NCI-H2029 (cell line): Measurements from ENCODE around the gene NBPF4.
A peak's percentile ranks its signal among the peaks of the same experiment; 100 is the strongest.
"Not testable (repeated sequence)": the region's sequence is repeated elsewhere in the genome, so short reads cannot be mapped to it uniquely, and the experiment has no call there.

Source experiments
- DNase-seq: peaks from one replicate; lab custom pipeline; 2025; lab: John Stamatoyannopoulos, UW

NBPF4 gene

DNA sequence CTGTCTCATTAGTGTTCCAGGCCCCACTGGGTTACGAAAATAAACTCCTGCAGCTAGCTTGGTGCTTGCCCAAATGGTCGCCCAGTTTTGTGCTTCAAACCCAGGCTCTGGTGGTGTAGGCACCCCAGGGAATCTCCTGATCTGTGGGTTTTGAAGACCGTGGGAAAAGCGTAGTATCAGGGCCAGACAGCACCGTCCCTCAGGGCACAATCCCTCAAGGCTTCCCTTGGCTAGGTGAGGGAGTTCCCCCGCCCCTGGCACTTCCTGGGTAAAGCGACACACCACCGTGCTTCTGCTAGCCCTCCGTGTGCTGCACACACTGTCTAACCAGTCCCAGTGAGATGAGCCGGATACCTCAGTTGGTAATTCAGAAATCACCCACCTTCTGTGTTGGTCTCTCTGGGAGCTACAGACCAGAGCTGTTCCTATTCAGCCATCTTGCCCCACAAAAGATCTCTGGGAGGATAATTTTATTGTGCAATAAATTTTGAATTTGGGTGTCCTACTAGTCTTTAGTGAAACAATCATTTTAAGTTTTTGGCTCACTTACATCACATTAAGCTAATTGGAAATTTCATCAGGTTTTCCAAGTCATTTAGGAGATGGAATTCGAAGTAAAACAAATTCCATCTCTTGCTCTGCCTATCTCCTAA, 34.3 kb downstream of the NBPF4 start:
- DNase-seq: no peak

DNA sequence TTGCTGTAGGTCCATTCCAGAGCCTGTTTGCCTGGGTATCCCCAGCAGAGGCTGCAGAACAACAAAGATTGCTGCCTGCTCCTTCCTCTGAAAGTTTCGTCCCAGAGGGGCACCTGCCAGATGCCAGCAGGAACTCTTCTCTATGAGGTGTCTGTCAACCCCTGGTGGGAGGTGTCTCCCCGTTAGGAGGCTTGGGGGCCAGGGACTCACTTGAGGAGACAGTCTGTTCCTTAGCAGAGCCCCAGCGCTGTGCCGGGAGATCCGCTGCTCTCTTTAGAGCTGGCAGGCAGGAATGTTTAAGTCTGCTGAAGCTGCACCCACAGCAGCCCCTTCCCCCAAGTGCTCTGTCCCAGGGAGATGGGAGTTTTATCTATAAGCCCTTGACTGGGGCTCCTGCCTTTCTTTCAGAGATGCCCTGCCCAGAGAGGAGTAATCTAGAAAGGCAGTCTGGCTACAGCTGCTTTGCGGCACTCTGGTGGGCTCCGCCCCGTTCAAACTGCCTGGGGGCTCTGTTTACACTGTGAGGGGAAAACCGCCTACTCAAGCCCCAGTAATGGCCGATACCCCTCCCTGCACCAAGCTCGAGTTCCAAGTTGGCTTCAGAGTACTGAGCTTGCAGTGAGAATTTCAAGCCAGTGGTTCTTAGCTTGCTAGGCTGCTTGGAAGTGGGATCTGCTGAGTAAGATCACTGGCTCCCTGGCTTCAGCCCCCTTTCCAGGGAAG, 35.0 kb downstream of the NBPF4 start:
- no peak for DNase-seq

DNA sequence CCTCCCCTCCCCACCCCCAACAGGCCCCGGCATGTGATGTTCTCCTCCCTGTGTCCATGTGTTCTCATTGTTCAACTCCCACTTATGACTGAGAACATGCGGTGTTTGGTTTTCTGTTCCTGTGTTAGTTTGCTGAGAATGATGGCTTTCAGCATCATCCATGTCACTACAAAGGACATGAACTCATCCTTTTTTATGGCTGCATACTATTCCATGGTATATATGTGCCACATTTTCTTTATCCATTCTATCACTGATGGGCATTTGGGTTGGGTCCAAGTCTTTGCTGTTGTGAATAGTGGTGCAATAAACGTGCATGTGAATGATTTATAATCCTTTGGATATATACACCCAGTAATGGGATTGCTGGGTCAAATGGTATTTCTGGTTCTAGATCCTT, 40.3 kb downstream of the NBPF4 start:
- DNase-seq: not testable (repeated sequence)

DNA sequence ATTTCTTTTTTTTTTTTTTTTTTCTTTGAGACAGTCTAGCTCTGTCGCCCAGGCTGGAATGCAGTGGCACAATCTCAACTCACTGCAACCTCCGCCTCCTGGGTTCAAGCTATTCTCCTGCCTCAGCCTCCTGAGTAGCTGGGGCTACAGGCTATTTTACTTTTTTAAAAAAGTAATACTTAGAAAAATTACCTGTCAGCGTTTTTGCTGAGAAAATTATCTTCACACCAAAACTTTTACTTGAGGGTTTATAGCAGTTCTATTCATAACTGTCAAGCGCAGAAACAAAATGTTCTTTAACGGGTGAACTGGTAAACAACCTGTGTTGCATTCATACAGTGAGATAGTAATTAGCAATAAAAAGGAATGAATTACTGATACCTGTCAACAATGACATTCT, 42.2 kb downstream of the NBPF4 start:
- no peak for DNase-seq

DNA sequence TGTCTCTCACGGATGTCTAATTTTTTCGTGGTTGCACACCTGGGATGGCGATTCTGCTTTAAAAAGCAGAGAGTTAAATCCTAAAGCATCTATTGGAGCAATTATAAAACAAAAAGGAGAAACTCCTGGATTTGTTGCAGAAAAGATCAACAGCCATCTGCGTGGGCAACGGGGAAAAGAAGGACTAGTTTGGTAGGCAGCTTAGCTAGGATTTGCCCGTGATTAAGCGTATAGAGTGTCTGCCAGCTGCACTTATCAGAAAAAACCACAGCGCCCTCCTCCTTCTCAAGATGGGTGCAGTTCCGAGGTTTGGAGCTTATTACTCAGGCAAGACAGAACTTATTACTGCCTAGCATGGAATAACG, 43.2 kb downstream of the NBPF4 start:
- DNase-seq: no peak

DNA sequence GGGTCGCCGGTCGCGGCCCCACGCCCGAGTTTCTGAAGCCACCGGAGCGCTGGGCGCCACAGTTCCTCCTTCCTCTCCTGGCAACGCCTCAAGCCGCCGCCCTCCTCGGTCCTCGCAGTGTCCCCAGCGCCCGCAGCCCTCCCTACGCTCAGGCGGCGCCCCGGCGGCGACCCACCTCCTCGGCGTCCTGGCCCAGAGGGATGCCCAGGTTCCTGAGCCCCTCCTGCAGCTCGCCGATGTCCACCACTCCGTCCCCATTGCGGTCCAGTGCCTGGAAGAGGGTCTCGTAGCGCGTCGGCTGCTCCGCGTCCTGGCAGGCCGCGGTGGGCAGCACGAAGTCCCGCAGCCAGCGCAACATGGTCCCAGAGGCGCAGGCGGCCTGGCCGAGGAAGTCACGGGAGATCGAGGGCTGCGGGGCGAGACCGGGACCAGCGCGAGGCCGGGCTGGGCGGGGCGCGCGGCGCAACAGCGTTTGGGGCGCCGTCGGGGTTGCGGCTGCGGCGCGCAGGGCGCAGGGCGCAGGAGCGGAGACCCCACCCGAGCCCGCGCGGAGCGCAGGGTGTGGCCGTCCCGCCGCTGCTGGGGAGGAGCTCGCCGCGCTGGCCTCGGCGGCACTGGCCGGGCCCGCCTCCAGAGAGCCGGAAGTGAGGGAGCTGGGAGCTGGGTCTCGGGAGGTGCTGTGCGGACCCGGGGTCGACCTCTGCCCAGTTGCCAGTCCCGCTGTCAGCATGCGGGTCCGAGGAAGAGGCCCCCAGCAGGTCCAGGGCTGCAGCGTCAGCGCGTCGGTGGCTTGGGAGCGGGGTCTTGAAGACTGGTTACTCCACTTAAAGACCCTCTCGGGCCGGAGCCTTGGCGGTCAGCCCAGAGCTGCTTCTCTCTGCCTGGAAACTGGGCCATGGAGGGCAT, 43.8 kb downstream of the NBPF4 start, which contains the start of gene SLC25A24:
Gene SLC25A24 (minus strand): TSS at position 563 of the 906 bp plus-strand sequence. CDS start 205 bp downstream, at position 358.
- peak; percentile 33 for DNase-seq

DNA sequence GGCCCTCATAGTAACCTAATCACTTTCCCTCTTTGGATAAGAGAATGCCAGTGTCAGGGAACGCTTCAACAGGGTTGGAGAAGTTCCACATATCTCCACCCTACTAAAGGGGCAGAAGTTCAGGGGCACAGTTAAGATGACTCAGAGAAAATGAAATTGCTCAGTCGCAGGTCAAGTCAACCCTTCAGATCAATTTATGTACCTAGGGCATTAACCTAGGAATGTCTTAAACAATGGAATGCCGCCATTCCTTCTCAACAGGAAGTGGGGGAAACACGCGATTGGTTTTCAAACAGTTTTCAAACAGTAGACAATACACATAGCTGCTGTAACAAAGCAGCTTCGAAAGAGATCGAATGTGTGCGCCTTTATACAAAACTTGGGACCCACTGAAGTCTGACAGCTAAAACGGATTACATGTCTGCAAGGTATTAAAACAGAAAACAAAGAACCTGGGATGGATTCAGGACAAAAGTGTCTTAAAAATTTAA, 44.6 kb downstream of the NBPF4 start:
- DNase-seq: no peak

DNA sequence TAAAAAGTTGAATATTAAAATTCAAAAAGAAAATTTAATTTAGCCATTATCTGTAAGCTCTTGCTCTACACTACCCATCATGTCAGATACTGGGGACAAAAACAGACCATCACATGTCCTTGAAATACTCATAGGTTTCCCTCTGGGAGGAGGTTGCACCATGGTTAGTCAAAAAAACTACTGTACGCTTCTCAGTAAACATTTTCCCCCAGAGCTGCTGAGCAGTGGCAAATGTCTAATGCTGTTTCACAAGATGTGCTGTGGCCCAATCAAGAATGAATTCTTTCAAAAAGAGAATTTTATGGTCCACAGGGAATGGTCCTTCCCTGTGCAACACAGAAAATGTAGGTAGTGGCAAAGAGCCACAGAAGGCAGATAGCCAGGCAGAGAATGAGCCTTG, 49.8 kb downstream of the NBPF4 start:
- DNase-seq: no peak

DNA sequence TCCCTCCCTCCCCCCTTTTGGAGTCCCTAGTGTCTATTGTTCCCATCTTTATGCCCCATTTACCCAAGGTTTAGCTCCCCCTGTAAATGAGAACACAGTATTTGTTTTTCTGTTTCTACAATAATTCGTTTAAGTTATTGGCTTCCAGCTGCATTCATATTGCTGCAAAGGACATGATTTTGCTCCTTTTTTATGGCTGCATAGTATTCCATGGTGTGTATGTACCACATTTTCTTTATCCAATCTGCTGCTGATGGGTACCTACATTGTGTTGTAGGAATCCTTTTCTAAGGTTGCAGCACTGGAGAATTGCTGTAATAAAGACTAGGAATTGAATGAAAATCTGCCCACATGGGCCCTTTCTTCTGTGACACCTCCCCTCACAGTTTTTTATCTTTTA, 50.5 kb downstream of the NBPF4 start:
- DNase-seq: no peak

DNA sequence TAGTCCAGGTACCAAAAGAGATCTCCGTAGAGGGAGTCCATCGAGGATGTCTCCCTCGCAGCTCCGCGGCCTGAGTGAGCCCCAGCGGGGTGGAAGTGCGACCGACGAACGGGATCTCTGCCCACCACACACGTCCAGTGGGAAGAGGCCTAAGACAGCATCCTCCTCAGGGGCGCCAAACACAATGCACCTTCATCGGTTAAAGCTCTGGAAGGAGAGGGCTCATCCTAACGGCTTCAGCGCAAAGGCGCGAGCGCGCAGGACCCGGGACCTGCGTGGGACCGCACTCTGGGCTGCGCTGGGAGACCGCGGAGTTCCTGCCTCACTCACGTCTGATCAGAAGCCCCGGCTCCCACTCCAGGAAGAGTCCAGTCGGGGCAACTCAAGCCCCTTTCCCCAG, 51.3 kb downstream of the NBPF4 start:
- no peak for DNase-seq

DNA sequence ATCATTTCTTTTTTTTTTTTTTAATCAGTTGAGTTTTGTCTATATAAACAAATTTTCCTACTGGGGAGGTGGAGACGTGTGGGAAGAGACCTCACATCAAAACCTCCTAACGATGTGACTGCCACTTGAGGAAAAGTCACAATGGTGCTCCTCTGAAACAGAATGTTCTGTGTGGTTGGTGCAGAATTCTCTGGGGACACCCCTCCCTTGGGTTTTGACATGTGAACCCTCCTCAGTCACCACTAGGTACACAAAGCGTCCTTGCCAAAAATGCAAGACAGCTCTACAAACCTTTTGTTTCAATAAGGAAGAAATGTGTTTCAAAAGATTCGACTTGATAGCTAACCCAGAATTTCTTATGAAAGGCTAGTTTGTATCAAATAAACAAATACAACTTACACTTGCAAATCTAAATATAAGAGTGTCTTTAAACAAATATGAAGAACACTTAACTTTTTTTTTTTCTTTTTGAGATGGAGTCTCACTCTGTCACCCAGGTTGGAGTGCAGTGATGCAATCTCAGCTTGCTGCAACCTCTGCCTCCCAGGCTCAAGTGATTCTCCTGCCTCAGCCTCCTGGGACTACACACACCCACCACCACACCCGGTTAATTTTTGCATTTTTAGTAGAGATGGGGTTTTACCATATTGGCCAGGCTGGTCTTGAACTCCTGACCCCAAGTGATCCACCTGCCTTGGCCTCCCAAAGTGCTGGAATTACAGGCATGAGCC, 53.0 kb downstream of the NBPF4 start:
- DNase-seq: peak; percentile 44

DNA sequence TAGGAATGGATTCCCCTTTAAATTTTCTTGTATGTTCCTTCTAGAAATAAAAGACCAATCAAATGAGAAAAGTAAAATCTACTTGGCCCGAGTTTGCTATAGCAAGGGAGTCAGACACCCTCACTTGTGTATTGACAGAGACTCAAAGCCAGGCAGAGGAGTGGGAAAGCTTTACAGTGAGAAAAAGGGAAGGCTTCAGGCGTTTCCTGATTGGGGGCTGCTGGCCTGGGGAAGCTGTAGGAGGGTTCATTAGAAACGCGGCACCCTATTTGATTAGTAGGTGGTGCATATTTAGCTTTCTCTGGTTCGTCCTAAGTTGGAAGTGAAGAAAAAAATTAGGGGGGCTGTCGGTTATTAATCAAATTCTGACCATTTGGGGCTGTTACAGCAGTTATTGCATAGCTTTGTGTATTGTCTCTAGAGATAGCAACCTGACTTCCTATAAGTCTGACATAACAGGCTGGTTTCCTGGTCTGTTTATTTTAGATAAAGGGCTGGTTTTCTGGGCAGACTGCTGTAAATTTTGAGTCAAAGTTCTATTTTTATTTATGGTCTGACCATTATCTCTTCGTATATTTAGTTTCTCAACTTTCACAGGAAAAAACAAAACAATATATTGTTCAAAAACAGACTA, 53.8 kb downstream of the NBPF4 start:
- no peak for DNase-seq

DNA sequence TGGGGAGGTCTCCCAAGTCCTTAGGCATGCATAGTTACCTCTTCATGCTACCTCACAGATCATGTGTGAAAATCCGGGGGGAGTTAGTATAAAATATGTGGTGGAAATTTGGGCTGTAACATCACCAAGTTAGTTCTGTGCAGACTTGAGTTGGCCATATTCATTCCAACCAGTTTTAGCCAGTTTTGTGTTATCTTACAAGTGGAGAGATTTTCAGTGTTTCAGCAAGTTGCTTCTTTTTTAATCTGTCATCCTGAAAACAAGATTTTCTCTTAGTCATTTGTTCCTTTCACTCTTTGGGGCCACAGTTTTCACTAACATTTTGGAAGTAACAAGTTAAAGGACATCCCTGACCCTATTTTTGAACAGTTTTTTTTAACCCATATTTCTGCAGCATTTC, 55.1 kb downstream of the NBPF4 start:
- no peak for DNase-seq

DNA sequence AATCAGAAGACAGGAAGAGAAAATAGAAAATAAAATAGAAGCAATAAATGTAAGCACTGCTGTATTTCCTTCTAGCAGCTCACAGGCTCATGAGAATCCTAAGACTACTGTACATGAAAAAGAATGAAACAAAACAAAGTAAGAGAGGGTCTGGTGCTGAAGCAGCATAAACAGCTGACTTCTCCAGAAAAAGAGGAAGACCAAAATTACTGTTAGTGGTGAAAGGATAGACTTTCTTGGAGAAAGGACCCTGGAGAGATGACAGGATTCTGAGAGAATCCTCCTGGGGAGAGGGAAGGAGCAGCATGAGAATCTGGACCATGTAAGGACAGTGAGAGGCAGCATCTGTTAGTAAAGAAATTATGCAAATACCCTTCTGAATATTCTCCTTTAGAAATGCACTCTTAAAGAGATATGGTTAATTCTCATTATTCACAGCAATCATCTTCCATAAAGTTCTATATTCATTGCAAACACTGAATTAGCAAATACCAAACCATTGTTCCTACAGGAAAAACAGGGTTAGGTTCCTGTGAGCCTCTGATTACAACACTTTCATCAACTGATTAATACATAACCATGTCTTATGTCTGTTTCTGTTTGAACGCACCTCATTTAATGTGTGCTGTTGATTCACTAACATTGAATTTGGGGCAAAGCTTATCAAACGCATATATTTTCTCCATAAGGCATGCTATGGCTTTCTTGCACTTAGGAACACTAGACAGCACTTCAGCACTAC, 60.7 kb downstream of the NBPF4 start:
- DNase-seq: no peak

DNA sequence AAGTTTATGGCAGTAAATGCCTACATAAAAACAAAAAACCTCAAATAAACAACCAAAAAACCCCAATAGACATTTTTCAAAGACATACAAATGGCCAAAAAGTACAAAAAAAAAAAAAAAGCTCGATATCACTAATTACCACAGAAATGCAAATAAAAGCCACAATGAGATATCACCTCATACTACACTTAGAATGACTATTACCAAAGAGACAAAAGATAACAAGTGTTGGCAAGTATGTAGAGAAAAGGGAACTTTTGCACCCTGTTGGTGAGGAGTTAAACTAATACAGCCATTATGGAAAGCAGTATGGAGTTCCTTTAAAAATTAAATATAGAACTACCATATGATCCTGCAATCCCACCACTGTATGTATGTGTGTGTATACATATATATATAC, 64.9 kb downstream of the NBPF4 start:
- DNase-seq: no peak
